GM19467 (cell line): Measurements from ENCODE around the gene PLXNA2.

ENCODE experiments used
- ATAC-seq: cut with Tn5 transposase; IDR thresholded peaks from one replicate; pipeline ENCODE4 v1.9.1; 2021; ENCODE audit warnings: mild to moderate bottlenecking, moderate library complexity; ENCODE audit not compliant: unreplicated experiment

Gene PLXNA2

GRCh38 chr1:208183977-208184911, 59.9 kb downstream of the PLXNA2 start:
- no peak for ATAC-seq

GRCh38 chr1:208182880-208183645, 61.1 kb downstream of the PLXNA2 start:
- ATAC-seq, result no peak

- ATAC-seq, result no peak
Observed at GRCh38 chr1:208181364-208181763, 62.8 kb downstream of the PLXNA2 start.

GRCh38 chr1:208180421-208180820, 63.8 kb downstream of the PLXNA2 start:
- ATAC-seq, result no peak

GRCh38 chr1:208179961-208180409, 64.2 kb downstream of the PLXNA2 start:
- no peak for ATAC-seq

- ATAC-seq, result no peak
Observed at GRCh38 chr1:208179263-208179816, 64.8 kb downstream of the PLXNA2 start.

GRCh38 chr1:208178091-208178529, 66.1 kb downstream of the PLXNA2 start:
- no peak for ATAC-seq

GRCh38 chr1:208177656-208178055, 66.5 kb downstream of the PLXNA2 start:
- ATAC-seq, result no peak

- no peak for ATAC-seq
Observed at GRCh38 chr1:208176649-208177048, 67.5 kb downstream of the PLXNA2 start.

- no peak for ATAC-seq
Observed at GRCh38 chr1:208175508-208175895, 68.7 kb downstream of the PLXNA2 start.

GRCh38 chr1:208174731-208175507, 69.3 kb downstream of the PLXNA2 start:
- no peak for ATAC-seq

GRCh38 chr1:208174200-208174599, 70.0 kb downstream of the PLXNA2 start:
- no peak for ATAC-seq

GRCh38 chr1:208173749-208174148, 70.4 kb downstream of the PLXNA2 start:
- ATAC-seq, result no peak

- ATAC-seq, result no peak
Observed at GRCh38 chr1:208172423-208173145, 71.6 kb downstream of the PLXNA2 start.

GRCh38 chr1:208171616-208172422, 72.4 kb downstream of the PLXNA2 start:
- no peak for ATAC-seq

- no peak for ATAC-seq
Observed at GRCh38 chr1:208170252-208170651, 73.9 kb downstream of the PLXNA2 start.

GRCh38 chr1:208169081-208169879, 74.9 kb downstream of the PLXNA2 start:
- no peak for ATAC-seq

- no peak for ATAC-seq
Observed at GRCh38 chr1:208167261-208167869, 76.8 kb downstream of the PLXNA2 start.
